IPS DF 19.7 (cell line): ENCODE measurements around the gene CLEC17A.
"Not testable (repeated sequence)": the region's sequence is repeated elsewhere in the genome, so short reads cannot be mapped to it uniquely, and the experiment has no call there.

Experiments used
- DNase-seq: peaks from one replicate; pipeline ENCODE4 v3.0.0-alpha.2; 2013; ENCODE audit warnings: low read depth, low spot score

The CLEC17A gene

DNA sequence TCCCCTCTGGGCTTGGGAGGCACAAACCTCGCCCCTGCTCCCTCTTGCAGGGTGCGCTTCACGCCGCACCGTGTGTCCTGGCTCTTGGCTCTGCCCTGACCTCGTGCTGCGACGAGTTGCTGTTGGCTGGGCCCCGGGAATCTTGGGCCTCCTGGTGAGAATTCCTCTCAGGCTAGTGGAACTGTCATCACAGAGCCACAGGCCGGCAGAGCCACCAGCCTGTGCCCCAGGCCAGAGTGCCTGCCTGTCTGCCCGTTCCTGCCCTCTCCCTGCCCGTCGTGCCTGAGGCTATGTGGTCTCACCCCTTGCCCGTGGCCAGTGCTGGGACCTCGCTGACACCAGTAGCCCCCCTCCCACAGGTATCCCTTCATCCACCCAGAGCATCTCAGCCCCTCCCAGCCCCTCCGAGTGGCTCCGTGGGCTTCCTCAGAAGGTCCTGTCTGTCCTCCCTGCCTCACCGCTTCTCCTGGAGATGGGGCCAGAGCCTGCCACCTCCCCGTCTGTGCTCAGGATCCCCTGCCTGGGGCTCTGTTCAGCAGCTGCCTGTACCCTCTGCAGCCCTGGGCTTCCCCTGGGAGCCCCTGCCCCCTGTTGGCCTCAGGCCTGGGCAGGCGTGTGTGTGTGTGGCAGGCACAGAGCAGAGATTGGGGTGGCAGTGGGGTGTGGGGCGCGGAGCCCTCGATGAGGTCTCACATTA lies 24.4 kb upstream of the CLEC17A start:
- DNase-seq = no peak

DNA sequence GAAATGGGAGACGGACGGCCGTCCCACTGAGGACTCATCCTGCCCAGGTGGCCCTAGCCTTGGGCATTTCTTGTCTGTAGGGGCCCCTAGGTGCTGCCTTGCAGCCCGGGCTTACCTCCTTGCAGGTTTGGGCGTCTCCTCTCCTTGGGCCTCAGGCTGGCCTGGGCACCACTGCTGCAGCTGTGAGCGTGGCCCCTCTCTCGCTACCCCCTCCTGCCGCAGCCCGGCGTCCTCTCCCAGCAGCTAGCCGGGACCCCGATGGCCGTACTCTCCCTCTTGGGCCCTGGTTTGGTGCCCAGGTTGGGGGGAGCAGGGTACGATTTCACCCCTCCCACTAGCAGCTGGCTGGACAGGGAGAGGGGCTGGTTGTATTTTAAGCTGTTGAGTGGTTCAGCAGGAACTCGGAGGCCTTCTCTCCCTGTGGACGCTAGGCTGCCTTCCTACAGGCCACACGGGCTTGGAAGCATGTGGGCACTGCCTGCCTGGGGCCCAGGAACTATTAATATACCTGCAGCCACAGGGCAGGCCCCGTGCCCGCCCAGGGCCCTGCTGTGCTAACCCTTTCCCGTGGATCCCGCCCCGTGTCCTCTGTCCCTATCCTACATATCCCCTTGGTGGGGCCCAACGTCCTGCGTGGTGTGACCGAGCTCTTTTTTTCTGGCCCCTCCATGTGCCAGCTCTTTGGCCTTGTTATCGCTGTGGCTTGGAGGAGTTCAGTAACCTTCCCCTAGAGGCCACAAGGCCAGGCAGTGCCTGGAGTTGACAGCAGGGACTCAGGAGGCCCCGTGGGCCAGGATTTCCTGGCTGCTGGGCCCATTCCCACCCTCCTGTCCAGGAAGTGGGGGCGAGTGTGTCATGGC lies 22.7 kb upstream of the CLEC17A start:
- DNase-seq = no peak

DNA sequence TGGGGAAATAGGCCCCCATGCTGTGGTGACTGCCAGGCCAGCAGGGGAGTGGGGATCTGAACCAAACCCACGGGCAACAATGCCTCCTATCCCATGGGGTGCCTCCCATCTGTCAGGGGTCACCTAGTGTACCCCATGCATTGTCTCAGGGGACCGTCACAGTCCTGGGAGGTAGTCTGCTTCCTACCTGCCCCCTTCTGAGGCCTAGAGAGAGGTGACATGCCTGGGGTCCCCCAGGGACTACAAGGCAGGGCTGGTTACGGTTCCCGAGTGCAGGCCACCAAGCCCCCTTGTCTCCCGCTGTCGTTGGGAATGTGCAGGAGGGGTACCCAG lies 22.1 kb upstream of the CLEC17A start:
- DNase-seq = no peak

DNA sequence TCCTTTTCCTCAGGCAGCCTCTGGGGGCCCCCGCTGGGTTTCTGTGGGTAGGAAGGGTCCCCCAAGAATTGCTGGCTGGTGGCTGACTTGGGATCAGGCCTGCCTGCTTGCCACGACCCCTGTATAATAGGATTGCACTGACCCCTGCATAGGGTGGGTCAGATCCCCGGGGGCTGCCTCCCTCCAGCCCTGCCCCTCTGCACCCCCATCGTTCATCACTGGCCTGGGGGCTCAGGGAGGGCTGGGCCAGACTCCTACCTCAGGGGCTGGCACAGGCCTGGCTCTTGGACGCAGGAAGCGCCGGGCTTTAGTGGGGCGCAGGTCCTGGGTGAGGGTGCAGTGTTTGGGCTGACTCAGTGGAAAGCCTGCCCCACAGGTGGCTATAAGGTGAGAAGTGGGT lies 21.6 kb upstream of the CLEC17A start:
- DNase-seq = no peak

DNA sequence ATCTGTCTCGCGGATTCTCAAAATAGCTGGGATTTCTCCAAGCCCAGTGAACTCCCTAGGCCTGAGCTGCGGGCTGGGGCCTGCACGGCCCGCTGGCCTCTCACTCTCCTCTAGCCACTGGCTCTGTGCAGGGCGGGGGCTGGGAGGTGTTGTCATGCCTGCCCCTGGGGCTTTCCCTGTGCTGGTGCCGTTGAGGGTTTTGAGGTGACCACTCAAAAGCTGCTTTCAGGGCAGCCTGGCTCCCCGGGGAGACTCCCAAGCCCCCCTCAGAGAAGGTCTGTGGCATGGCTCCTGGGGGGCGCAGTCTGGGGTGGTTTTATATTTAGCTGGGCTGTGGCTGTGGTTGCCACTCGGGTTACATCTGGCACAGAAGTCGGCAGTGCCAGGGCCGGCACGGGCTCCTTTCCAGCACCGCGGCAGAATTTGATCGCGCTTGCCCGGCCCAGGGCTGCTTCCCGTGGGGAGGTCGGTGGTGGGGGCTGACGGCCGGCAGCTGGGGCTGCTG lies 21.0 kb upstream of the CLEC17A start:
- DNase-seq = no peak

DNA sequence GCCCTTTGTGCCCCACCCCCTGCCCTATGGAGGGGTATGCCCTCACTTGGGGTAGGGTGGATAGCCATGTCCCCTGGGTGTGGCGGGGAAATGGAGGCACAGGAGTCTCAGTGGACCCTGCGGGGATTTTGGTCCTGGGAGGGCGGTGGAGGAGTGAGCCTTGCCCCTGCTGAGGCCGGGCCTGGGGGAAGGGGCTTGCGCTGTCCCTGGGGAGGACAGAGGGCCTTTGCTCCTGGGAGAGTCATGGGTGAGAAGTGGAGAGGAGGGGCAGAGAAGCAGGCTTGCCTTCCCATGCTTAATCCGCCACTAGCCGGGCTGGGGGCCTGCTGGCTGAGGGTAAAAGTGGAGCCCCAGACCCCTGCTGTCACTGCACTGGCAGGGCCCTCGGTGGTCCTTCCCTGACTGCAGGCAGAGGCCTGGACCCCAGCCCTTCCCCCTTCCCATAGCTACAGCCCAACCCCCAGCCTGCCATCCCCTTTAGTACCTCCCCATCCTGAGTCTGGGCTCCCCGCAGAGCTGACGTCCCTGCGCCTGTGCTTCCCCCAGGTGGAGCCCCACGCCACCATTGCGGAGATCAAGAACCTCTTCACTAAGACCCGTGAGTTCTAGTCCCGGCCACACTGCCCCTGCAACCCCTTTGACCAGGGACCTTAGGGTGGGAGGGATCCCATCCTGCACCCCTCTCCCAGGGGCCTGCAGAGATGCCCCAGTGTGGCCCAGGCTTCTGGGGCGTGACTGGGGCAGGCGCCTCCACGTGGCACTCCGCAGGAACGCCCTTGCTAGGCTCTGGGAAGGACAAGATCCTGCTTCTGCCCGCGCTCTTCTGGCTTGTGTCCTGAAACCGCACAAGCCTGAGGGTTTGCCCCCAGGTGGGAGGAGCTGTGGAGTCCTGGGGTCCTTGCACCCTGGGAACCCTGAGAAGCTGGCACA lies 20.0 kb upstream of the CLEC17A start:
- no peak for DNase-seq

DNA sequence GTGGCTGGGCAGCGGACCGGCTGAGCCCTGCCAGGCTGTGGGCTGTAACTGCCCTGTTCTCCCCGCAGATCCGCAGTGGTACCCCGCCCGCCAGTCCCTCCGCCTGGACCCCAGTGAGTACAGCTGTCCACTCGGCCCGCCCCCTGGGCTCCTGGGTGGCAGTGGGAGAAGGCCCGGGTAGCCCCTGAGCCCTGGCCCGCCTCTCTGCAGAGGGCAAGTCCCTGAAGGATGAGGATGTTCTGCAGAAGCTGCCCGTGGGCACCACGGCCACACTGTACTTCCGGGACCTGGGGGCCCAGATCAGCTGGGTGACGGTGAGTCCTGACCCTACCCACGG lies 19.3 kb upstream of the CLEC17A start:
- DNase-seq = no peak

DNA sequence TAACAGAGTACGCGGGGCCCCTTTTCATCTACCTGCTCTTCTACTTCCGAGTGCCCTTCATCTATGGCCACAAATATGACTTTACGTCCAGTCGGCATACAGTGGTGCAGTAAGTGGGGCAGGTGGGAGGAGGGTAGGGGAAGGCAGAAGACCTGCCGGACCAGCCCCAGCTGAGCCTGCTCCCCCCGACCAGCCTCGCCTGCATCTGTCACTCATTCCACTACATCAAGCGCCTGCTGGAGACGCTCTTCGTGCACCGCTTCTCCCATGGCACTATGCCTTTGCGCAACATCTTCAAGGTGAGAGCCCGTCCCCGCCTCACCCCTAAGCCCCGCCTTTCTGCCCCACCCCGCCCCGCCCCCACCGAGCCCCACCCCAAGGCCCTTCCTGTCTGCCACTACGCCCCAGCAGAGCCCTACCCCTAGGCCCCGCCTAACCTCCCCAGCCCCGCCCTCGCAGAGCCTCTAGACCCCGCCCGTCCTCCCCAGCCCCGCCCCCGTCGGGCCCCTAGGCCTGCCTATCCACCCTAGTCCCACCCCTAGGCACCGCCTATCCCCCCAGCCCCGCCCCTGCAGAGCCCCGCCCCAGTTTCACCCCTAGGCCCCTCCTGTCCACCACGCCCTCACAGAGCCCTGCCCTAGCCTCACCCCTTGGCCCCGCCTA lies 18.8 kb upstream of the CLEC17A start:
- DNase-seq = no peak

DNA sequence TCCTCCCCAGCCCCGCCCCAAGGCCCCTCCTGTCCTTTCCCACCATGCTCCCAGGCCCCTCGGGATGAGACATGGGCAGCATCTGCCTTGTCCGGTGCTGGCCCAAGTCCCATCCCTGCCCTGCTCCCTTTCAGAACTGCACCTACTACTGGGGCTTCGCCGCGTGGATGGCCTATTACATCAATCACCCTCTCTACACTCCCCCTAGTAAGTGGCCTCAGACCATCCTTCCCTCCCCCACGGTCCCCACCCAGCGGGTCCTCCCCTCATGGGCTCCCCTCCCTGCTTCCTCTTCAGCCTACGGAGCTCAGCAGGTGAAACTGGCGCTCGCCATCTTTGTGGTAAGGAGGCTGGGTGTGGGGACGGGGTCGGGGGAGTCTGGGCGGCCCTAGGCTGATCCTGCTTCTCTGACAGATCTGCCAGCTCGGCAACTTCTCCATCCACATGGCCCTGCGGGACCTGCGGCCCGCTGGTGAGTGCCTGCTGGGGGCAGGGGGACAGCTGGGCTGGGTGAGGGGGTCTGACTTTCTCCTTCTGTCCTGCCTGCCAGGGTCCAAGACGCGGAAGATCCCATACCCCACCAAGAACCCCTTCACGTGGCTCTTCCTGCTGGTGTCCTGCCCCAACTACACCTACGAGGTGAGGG lies 18.1 kb upstream of the CLEC17A start:
- DNase-seq = not testable (repeated sequence)

DNA sequence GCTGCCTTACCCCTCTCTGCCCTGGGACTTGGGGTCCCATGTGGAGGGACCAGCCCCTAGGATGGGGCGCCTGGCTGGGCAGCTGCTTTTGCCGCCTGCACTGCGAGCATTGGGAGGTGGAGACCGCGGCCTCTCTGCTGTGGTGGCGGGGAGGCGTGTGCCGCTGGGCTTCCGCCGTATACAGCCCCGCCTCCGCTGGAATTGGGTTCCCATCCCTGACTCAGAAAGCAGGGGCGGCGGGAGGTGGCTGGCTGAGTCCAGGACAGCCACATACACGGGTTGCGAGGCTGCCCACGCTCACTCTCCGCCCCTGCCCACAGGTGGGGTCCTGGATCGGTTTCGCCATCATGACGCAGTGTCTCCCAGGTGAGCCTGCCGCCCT lies 17.6 kb upstream of the CLEC17A start:
- DNase-seq = no peak

DNA sequence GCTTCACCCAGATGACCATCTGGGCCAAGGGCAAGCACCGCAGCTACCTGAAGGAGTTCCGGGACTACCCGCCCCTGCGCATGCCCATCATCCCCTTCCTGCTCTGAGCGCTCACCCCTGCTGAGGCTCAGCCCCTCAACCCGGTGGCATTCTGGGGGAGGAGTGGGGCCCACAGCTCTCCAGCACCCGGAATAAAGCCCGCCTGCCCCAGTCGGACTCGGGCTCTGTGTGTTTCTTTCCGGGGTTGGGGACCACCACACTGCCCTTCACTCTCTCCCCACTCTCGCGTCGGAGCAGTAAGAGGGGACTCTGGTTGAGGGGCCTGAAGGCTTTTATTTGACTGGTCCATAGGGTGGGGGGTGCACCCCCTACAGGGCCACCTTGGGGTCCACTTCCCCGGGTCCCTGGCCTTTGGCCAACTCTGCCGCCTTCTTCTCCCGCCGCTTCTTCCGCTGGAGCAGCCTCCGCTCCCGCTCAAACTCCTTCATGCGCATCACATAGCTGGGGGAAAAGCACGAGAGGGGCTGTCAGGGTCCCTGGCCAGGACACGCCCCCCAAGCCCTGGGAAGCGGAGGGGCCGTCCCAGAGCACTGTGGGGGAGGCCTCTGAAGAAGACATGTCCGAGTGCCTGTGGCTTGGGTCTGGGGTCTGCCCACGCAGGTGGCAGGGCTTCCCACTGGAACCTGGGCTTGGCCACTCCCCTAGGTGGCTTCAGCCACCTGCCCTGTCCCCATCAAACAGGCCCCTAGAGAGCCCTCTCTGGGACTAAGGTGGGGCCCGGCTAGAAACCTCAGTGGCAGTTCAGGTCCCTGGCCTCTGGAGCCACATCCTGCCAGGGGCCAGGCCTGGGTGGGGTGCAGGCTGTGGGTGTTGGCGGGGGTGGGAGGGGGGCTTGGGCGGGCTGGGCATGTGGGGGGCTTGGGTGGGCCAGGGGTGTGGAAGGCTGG lies 16.8 kb upstream of the CLEC17A start:
- no peak for DNase-seq

DNA sequence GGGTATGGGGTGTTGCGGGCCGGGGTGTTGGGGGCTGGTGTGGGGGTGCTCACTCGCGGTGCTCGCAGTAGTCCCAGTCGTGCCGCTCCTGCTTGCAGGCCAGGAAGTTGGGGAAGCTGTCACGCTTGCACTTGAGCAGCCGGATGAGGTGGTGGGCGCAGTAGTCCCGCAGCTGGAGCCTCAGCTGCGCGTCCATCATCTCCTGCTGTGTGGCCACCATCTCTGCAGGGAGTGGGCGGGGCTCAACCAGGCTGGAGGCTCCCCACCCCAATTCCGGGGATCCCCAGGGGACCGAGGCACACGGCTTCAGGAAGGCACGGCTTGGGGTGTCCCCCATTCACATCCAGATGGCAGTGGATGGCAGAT lies 16.2 kb upstream of the CLEC17A start:
- DNase-seq = no peak

DNA sequence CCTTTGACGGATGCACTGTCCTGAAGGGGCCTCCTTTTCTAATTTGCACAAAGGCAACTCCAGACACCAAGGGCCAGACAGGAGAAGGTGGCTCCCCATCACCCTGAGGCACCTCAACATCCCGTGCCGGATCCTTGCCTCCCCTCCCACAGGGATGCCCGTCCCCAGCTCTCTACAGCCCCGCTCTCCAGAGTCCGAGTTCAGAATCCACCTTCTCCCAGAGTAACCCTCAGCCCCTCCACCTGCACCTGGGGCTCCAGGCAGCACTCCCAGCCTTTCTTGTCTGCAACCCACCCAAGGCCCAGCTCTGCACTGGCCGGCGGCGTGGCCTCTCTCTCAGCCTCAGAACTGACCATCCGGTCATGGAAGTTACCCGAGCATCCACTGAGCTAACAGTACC lies 15.8 kb upstream of the CLEC17A start:
- DNase-seq = no peak

DNA sequence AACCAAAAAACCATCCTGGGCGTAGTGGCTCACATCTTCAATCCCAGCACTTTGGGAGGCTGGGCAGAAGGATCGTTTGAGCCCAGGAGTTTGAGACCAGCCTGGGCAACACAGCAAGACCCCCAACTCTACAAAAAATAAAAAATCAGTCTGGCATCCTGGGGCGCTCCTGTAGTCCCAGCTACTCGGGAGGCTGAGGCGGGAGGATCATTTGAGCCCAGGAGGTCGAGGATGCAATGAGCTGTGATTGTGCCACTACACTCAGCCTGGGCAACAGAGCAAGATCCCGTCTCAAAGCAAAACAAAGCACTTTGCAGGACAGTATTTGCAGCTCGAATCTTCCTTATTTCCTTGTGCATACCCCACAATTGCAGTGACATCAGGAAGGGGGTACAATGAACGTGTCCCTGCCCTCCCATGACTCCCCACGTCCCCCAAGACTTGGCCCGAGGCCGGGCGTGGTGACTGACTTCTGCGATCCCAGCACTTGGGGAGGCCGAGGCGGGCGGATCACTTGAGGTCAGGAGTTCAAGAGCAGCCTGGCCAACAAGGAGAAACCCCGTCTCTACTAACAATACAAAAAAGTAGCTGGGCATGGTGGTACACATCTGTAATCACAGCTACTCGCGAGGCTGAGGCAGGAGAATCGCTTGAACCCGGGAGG lies 11.9 kb upstream of the CLEC17A start:
- no peak for DNase-seq

DNA sequence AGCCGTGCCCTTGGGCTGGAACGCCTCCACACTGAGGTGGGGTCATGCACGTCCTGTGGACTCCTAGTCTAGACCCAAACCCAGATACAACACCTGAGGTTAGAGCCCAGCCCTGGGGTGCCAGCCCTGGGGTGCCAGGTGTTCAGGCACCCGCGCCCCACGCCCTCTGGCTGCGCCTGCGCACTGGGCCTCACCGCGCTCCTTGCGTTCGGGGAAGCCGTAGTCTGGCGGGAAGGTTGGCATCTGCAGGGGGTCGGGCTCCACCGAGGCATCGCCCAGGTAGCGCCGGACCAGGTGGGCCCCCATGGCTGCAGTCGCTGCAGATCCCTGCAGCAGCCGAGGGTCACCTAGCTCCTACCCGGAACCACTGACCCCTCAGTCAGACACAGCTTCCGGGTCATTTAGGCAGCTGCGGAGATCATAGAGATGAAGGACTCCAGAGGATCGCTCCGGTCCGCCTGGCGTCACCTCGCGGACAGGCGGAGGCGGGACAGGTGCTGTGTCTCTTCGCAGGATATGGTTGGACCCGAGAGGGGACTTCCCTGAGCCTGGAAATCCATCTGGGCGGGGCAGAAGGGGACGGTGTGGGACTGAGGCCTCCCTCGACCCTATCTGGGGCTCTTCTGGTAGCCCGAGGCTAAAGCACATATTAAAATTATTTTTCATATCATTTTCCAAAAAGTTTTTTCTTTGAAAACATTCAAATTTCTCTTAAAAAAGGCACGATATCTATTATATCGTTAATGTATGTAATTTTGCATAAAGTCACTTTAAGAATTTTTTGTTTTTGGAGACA lies 11.0 kb upstream of the CLEC17A start, which contains the start of gene NDUFB7:
NDUFB7 (minus strand) TSS at position 372 of the 796 bp plus-strand sequence; CDS start at position 306, 66 bp downstream.
- peak; percentile 92 for DNase-seq

DNA sequence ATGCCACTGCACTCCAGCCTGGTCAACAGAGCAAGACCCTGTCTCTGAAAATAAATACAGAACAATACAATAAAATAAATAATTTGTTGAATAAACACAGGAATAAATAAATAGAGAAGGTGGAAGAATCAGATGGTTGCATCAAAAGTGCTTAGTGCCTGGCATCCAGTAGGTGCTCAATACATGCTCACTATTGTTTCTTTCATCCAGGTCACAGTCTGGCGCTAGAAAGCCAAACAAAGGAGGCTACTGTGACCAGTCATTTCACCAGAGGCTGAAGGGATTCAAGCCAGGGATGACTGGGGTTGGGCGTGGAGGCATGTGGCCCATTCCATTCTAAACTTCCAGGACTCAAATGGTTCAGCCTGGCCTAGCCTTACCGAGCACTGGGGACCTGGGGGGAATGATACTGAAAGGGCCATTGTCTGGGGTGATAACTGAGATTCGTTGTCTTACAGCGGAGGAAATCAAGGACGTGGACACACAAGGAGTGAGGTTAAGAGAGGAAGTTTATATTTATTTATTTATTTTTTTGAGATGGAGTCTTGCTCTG lies 7.4 kb upstream of the CLEC17A start:
- DNase-seq = no peak

DNA sequence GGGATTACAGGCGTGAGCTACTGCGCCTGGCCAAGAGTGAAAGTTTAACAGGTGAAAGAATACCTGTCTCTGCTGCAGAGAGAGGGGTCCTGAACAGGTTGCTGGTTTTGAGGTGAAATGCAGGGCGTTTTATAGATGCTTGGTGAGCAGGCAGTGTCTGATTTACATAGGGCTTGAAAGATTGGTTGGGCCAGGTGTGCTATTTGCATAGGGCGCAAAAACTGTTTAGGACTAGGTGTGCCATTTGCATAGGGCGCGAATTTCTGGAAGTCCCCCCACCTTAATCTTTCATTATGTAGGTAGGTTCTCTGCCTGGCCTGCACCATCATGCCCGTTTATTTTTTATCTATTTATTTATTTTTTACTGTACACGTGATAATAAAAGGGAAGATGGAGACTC lies 6.5 kb upstream of the CLEC17A start:
- DNase-seq = no peak

DNA sequence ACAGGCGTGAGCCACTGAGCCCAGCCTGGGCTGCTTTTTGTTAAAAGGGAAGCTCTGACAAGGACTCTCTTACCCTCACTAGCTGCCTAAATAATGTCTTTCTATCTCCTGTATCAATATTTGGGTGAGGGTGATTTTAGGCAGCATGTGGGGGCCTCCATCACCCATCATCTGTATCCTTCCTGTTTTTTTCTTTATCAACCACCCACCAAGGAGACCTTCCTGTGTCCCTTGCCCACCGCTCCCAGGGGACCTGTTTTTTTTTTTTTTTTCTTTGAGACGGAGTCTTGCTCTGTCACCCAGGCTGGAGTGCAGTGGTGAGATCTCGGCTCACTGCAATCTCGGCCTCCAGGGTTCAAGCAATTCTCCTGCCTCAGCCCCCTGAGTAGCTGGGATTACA lies 5.6 kb upstream of the CLEC17A start:
- no peak for DNase-seq
